Thymus (tissue), 14 donors: ENCODE data around the gene PRAMEF13. TPM values are rescaled to one million over a fixed set of nuclear protein-coding genes. Genes with fewer than 3 reads are reported as not detected.
"Not testable (repeated sequence)": the region's sequence is repeated elsewhere in the genome, so short reads cannot be mapped to it uniquely, and the experiment has no call there.

Source experiments
- DNase-seq, 9 donors: peaks; one replicate each; pipeline ENCODE4 v3.0.0-alpha.2; 2013; ENCODE audit warnings: low spot score in 9 of 9, low read depth in 6 of 9, missing footprints in 1 of 9
- H3K27ac ChIP-seq, 2 donors: one replicate each; pipeline ENCODE4 v1.5.1; 2013; ENCODE audit warnings: control low read depth in 1 of 2, low read depth in 1 of 2, low read length in 1 of 2, mild to moderate bottlenecking in 1 of 2, moderate library complexity in 1 of 2
- H3K27me3 ChIP-seq, 2 donors: one replicate each; pipeline ENCODE4 v1.5.1; 2013; ENCODE audit warnings: low read length in 1 of 2; ENCODE audit not compliant: control insufficient read depth in 2 of 2, insufficient read depth in 1 of 2
- H3K36me3 ChIP-seq, 2 donors: one replicate each; pipeline ENCODE4 v1.5.1; 2013; ENCODE audit warnings: low read length in 1 of 2, mild to moderate bottlenecking in 1 of 2, moderate library complexity in 1 of 2; ENCODE audit not compliant: control insufficient read depth in 2 of 2, insufficient read depth in 2 of 2
- H3K4me1 ChIP-seq, 2 donors: one replicate each; pipeline ENCODE4 v1.5.1; 2013; ENCODE audit warnings: low read length in 2 of 2; ENCODE audit not compliant: control insufficient read depth in 2 of 2, insufficient read depth in 2 of 2
- H3K4me3 ChIP-seq, 2 donors: one replicate each; pipeline ENCODE4 v1.5.1; 2013; ENCODE audit warnings: low read length in 2 of 2, control low read depth in 1 of 2, mild to moderate bottlenecking in 1 of 2
- H3K9me3 ChIP-seq, 2 donors: one replicate each; pipeline ENCODE4 v1.5.1; 2013; ENCODE audit warnings: low read length in 1 of 2, mild to moderate bottlenecking in 1 of 2; ENCODE audit not compliant: control insufficient read depth in 2 of 2, insufficient read depth in 1 of 2
- WGBS: extraction: QIAGEN DNeasy Blood & Tissue Kit; methylation state at CpG from one replicate; pipeline ENCODE4 v1.1.7; 2013; 5-methylcytosine and 5-hydroxymethylcytosine counted together
- long read RNA-seq, 10 donors: transcript quantifications; one replicate each; lab custom pipeline, GENCODE V29; 2026
- polyA plus RNA-seq: library from polyadenylated mRNA; stranded (reverse); fragments of 200-250 nt; gene quantifications from one replicate; pipeline ENCODE4 v1.2.3, GENCODE V29; 2013
- total RNA-seq: library from RNA; stranded (reverse); fragments of 120-200 nt; gene quantifications from one replicate; pipeline ENCODE4 v1.2.4, GENCODE V29; 2013
- donor health status: healthy.

The PRAMEF13 gene, protein sequence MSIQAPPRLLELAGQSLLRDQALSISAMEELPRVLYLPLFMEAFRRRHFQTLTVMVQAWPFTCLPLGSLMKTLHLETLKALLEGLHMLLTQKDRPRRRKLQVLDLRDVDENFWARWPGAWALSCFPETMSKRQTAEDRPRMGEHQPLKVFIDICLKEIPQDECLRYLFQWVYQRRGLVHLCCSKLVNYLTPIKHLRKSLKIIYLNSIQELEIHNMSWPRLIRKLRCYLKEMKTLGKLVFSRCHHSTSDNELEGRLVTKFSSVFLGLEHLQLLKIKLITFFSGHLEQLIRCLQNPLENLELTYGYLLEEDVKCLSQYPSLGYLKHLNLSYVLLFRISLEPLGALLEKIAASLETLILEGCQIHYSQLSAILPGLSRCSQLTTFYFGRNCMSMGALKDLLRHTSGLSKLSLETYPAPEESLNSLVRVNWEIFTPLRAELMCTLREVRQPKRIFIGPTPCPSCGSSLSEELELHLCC
- 0.05 TPM for total RNA-seq
- polyA plus RNA-seq = 0.14 TPM
- long read RNA-seq, donor 1 = 0 reads
- long read RNA-seq, donor 2 = 0 reads
- long read RNA-seq, donor 3 = 0 reads
- long read RNA-seq, donor 4 = 0 reads
- long read RNA-seq, donor 5 = 0 reads
- long read RNA-seq, donor 6 = 0 reads
- long read RNA-seq, donor 7 = 0 reads
- long read RNA-seq, donor 8 = 0 reads
- long read RNA-seq, donor 9 = 0 reads
- long read RNA-seq, donor 10 = 0 reads

DNA sequence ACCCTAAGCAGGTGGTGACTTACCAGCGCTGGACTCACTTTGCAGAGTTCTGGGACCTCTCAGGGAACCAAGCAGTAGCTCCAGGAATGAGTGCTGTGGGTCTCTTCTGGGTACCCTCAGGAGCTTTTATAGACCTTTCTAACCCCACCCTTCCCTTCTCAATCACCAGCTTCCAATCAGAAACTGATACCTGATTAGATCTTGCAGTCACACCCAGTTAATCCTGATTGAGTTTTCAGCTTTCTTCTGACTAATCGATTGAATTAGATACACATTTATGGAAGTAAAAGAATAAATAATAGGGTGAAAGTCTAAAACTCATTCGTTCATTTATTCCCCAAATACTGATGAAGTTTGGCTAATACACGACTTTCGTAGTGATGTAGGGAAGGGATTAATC, at the start of gene PRAMEF13:
Gene PRAMEF13, minus strand, starts transcription at position 101 of the 400 bp plus-strand sequence. CDS start 1,820 bp downstream, outside the sequence.
- not testable (repeated sequence) for DNase-seq, H3K4me3 ChIP-seq

DNA sequence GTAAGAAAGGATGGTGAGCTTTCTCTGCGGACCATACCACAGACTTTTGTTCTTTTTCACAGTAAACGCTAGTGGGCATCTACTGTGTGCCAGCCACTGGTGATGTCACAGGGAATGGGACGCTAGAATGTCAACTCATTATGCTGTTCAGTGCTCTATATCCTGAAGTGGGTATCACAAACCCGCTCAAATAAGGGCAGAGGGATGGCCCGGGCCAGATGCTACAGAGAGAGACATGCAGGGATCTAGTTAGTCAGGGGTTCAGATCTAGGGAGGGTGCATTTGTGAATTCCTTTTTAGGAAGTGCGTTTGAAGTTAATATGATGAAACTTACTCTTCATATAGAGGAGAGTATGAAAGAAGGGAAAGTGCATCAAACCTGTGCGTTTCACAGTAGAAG, 45.9 kb upstream of the PRAMEF13 start:
- DNase-seq, H3K36me3 ChIP-seq, H3K9me3 ChIP-seq, H3K27me3 ChIP-seq, H3K27ac ChIP-seq, H3K4me3 ChIP-seq, H3K4me1 ChIP-seq: not testable (repeated sequence)
- 90% methylated on average over 6 of the region's 7 CpGs for WGBS

More for the DNA sequence above, at the start of gene PRAMEF13:
- H3K27me3 ChIP-seq, H3K4me1 ChIP-seq, H3K9me3 ChIP-seq, H3K27ac ChIP-seq, H3K36me3 ChIP-seq: not testable (repeated sequence)
- 100% methylated on average over 1 of the region's 5 CpGs for WGBS

DNA sequence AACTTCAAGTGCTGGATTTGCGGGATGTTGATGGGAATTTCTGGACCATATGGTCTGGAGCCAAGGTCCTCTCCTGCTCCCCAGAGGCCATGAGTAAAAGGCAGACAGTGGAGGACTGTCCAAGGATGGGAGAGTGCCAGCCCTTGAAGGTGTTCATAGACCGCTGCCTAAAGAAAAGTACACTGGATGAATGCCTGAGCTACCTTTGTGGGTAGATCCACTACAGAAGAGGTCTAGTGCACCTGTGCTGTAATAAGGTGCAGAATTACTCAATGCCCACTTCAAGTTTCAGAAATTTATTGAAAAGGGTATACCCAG, 45.3 kb upstream of the PRAMEF13 start:
- not testable (repeated sequence) for H3K4me1 ChIP-seq

DNA sequence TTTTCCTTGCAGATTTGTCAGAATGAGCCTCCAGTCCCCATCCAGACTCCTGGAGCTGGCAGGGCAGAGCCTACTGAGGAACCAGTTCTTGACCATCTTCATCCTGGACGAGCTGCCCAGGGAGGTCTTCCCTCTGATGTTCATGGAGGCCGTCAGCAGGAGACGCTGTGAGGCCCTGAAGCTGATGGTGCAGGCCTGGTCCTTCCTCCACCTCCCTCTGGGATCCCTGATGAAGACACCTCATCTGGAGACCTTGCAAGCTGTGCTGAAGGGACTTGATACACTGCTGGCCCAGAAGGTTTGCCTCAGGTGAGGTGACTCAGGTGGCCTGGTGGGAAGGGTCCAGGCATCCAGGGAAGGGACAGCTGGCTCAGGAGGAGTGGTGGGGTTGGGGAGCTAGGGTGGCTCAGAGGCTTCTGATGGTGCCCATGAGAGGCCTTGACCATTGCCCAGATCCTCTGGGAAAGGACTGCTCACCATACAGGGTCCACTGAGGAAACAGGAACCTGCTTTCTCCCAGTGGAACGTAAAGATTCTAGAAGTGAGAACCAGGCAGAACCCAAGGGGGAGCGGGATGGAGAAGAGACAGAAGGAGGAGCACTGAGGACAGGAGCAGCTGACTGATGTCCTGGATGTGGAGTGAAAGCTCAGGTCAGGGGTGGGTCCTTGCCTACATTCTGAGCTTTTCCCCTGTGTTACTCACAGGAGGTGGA, 44.8 kb upstream of the PRAMEF13 start:
- not testable (repeated sequence) for H3K4me3 ChIP-seq, H3K27me3 ChIP-seq, H3K36me3 ChIP-seq, DNase-seq, H3K4me1 ChIP-seq, H3K9me3 ChIP-seq, H3K27ac ChIP-seq
- WGBS = 86% methylated on average over 5 of the region's 5 CpGs

More for the DNA sequence above, 45.3 kb upstream of the PRAMEF13 start:
- WGBS = 88% methylated on average over 2 of the region's 2 CpGs
- H3K27me3 ChIP-seq, H3K27ac ChIP-seq, H3K4me3 ChIP-seq, H3K36me3 ChIP-seq, DNase-seq, H3K9me3 ChIP-seq: not testable (repeated sequence)

DNA sequence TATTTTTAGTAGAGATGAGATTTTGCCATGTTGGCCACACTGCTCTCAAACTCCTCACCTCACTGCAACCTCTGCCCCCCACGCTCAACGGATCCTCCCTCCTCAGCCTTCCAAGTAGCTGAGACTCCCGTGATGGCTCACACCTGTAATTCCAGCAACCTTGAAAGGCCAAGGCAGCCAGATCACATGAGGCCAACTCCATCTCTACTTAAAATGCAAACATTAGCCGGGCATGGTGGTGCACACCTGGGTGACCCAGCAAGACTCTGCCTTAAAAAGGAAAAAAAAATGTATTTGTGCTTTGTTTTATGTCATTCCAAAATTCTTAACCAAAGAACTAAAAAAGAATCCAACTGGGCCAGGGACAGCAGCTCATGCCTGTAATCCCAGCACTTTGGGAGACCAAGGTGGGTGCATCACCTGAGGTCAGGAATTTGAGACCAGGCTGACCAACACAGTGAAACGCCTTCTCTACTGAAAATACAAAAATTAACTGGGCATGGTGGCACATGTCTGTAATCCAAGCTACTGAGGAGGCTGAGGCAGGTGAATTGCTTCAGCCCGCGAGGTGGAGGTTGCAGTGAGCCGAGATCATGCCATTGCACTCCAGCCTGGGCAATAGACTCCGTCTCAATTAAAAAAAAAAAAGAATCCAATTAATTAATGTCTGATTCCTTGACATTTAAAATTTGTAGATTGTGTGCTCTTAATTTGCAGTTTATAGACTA, 42.5 kb upstream of the PRAMEF13 start:
- not testable (repeated sequence) for H3K36me3 ChIP-seq, DNase-seq, H3K4me1 ChIP-seq, H3K4me3 ChIP-seq, H3K9me3 ChIP-seq, H3K27ac ChIP-seq, H3K27me3 ChIP-seq
- WGBS = 94% methylated on average over 9 of the region's 9 CpGs

DNA sequence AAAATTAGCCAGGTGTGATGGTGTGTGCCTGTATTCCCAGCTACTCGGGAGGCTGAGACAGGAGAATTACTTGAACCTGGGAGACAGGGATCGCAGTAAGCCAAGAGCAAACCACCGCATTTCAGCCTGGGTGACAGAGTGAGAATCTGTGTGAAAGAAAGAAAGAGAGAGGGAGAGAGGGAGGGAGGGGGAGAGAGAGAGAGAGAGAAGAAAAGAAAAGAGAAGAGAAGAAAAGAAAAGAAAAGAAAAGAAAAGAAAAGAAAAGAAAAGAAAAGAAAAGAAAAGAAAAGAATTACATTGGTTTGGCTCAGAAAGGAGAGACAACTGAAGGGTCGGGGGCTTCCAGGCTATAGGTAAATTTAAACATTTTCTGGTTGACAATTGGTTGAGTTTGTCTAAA, 38.4 kb upstream of the PRAMEF13 start:
- H3K4me3 ChIP-seq, H3K27ac ChIP-seq, H3K4me1 ChIP-seq, H3K9me3 ChIP-seq, H3K36me3 ChIP-seq, DNase-seq, H3K27me3 ChIP-seq: not testable (repeated sequence)
- 96% methylated on average over 4 of the region's 4 CpGs for WGBS

DNA sequence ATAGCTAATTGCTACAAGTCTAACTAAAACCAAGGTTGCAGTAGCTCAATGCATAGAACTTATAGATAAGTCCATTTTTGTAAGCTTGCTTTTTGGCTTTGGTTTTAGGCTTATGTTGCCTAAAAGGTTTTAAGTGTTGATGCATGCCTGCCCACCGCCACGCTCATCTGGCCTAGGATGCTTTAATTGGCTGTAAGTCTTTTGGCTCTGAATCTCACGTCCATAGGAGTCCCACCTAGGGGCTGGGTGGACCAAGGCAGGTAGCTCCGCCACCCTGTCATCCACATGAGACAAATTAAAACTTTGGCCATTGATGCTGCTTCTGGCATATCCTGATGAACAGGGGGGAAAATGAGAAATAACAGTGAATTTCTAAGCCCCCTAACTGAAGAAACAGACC, 36.4 kb upstream of the PRAMEF13 start:
- H3K4me3 ChIP-seq, H3K4me1 ChIP-seq, DNase-seq, H3K9me3 ChIP-seq, H3K27me3 ChIP-seq, H3K27ac ChIP-seq, H3K36me3 ChIP-seq: not testable (repeated sequence)
- 88% methylated on average over 4 of the region's 4 CpGs for WGBS

DNA sequence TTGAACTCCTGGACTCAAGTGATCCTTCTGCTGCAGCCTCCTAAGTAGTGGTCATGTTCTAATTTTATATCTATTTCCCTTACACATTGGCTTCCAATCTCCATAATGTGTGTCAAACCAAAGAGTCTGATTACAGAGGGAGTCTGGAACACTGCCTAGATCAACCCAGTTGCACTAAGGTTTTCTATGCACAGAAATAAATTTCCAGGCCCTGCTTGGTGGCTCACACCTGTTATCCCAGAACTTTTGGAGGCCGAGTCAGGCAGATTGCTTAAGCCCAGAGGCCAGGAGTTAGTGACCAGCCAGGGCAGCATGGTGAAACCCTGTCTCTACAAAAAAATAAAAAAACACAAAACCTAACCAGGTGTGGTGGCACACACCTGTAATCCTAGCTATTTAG, 32.8 kb upstream of the PRAMEF13 start:
- 94% methylated on average over 1 of the region's 1 CpG for WGBS
- not testable (repeated sequence) for H3K27me3 ChIP-seq, DNase-seq, H3K9me3 ChIP-seq, H3K27ac ChIP-seq, H3K36me3 ChIP-seq, H3K4me1 ChIP-seq, H3K4me3 ChIP-seq

DNA sequence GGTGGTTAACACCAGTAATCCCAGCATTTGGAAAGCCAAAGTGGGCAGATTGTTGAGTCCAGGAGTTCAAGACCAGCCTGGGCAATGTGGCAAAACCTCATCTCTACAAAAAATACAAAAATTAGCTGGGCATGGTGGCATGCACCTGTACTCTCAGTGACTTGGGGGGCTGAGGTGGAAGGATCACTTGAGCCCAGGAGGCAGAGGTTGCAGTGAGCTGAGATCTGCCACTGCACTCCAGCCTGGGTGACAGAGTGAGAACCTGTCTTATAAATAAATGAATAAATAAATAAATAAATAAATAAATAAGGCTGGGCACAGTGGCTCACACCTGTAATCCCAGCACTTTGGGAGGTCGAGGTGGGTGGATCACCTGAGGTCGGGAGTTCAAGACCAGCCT, 30.8 kb upstream of the PRAMEF13 start:
- not testable (repeated sequence) for H3K9me3 ChIP-seq, H3K27me3 ChIP-seq, H3K4me3 ChIP-seq, H3K36me3 ChIP-seq, DNase-seq, H3K27ac ChIP-seq, H3K4me1 ChIP-seq
- WGBS = 84% methylated on average over 2 of the region's 2 CpGs
